GM18858 (cell line): ENCODE results near the gene HSD17B12.
"Not testable (repeated sequence)": the region's sequence is repeated elsewhere in the genome, so short reads cannot be mapped to it uniquely, and the experiment has no call there.

Experiments used
- ATAC-seq: cut with Tn5 transposase; IDR thresholded peaks from one replicate; pipeline ENCODE4 v1.9.1; 2021; ENCODE audit not compliant: unreplicated experiment

Gene HSD17B12

DNA sequence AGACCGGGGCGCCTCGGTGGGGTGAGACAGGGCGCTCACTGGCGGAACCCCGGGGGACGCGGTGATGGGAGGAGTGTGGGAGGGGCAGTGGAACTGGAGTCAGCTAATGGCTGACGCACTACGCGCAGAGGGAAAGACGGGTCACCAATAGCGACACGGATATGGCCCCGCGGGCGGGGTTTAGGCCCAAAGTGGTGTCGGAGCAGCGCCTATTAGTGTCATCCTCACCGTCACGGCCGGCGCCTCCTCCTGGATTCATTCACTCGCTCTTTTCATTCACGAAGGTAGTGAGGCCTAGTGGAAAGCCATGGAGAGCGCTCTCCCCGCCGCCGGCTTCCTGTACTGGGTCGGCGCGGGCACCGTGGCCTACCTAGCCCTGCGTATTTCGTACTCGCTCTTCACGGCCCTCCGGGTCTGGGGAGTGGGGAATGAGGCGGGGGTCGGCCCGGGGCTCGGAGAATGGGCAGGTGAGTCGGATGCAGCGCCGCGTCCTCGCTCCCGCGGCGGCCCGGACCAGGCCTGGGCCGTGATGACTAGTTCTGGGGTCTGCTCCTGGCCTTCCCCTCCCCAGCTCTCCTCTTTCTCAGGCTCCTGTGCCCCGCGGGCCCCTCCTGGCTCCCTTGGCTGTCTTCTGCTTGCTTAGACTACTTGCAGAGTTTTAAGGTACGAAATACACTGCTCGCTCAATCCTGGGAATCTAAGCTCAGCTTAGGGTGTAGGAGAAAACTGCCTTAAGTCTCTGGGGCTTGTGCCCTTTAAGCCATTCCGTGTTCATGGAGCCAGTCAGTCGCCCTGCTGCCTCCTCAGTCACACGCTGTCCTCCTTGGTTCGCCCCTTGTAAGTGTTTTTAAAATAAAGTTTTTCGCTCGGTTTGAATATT, at the start of gene HSD17B12:
Gene HSD17B12, plus strand, starts transcription at position 218 of the 880 bp plus-strand sequence. Its CDS starts 90 bp downstream, at position 308.
- peak; percentile 98 for ATAC-seq

DNA sequence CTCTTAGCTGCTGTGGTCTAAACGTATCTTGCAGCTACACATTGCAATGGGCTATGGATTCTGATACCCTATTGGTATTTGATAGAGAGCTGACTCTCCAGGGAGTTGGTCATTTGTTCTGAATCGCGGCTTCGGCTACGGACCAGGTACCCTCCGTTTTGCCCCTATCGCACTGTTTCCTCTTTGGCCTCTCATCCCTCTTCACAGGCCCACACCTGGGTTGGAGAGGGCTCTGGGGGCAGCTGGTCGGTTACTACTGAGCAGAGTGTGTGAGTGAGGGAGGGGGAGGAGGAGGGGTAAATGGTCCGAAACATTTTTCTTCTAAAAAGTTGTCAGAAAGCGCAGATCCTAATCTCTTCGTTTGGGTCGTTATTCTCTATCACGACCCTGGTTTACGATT, 48.8 kb upstream of the HSD17B12 start:
- no peak for ATAC-seq

DNA sequence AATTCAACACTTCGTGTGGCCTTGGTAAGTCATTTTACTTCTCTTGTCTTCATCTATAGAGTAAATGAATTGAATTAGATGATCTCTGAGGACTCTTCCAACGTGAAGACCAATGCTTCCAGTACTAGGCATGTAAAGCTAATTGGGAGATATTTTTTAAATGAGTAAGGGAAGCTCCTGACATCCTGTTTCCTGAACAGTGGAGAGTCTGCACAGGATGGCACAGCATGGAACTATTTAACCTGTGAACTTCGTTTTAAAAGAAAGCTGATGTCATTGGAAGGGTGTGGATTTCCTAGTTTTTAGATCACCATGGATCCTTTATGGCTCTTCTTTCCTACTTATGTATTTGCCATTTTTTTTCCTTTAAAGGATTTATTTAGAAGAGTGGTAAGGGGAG, 48.4 kb upstream of the HSD17B12 start:
- no peak for ATAC-seq

DNA sequence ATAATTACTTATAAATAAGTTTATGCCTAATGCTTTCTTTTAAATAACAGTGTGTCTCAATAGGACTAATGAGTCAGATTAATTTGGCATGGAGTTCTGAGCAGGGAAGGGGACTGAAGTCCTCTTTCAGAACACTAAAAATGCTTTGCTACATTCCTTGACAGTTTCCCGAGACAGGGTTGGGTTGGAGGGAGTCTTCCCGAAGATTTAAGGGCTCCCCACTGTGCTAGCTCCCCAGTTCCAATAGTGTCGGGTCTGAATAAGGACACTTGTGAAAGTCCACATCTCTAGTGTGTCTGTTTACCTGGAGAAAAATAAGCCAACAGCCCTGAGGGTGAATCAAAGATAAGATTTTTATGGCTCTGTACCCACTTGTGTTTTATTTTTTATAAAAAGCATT, 41.8 kb upstream of the HSD17B12 start:
- no peak for ATAC-seq

DNA sequence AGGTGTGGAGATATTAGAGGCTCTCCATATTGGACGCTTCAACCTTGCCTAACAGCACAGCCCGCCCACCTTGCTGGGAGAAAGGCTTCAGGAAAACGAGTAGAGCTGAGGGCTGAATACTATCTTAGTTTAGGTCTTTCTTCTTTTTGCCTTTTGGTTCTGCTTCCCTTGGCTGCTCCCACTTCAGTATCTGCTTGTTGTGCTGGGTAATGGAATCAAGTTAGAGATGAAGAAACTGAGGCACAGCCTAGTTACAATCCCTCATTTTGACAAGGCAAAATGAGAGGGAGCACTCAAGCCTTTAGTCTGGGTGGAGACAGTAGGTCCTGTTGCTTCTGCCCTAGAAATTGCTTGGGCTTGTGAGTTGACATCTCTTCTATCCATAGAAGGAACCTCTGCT, 41.3 kb upstream of the HSD17B12 start:
- ATAC-seq = no peak

DNA sequence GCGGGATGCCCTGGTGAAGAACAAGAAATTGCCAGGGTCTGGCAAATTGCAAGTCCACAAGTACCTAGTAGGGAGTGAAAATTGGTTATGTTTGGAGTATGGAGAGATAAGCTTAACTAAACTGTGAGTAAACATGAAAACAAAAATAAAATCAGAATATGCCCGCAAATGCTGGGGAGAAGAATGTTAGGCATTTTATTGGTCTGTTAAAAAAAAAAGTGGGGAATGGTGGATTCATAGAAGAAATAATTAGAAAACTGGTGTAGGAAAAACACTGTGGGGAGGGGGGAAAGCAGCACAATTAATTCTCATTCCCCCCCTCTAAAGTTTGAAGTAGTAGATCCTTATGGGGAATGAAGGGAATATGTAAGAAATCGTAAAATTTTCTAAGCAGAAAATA, 40.6 kb upstream of the HSD17B12 start:
- ATAC-seq = no peak

DNA sequence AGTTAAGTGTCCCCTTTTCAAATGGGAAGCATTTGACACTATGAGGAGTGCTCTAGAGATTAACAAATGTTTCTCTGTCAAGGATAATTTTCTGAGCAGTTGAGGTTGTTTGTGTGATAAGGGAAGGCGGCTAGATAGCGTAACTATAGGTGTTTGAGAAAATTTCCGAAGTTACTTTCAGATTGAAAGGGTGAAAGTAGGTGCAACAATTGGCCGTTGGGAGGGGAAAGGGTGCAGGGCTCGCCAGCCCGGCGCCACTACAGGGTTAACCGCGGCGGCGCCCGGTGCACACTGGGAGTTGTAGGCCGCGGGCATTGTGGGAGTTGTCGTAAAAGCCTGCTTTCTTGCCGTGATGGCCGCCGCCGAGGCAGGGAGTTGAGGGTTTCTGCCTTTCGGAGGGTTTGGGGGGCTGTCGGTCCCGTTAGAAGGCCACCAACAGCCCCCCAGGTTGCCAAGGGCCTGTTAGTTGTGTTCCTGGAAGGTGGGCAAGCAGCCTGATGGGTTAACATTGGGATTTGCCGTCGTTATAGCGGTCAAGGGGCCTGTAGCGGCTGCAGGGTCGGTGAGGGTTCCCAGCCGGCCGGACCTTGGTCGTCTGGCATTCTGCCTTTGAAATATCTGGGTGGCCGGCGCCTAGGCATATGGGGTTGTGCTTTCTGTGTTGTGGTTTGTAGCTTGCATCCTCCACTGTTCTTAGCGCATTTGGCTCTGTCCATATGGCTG, 36.5 kb upstream of the HSD17B12 start:
- ATAC-seq = peak; percentile 98

DNA sequence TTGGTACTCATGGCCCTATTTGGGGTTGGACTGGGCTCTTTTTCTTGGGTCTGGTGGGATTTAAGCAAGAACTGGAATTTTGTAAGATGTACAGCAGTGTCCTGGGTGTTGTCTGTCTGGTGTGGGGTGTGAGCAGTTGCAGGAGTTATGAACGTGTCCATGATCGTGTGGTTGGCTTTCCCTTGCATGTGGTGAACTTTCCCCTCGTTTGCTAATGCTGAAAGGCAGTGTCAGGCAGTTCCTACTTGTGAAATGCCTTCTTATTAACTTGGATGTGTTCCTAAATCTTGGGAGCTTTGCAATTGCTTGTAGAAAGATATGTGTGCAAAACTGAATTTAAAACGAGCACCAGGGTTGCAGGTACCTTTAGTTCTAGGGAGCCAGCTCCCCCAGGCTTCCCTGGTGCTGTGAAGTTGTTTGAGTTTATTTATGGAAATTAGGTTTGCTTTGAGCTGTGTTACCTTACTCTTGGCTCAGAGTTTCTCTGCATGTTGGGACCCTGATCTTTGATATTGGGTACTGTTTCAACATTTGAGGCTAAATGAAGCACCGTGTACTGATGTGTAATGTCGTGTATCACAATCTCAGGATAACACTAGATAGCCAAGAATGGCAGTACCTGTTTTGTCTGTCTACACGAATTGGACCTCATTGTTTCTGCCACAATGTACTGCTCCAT, 35.8 kb upstream of the HSD17B12 start:
- no peak for ATAC-seq

DNA sequence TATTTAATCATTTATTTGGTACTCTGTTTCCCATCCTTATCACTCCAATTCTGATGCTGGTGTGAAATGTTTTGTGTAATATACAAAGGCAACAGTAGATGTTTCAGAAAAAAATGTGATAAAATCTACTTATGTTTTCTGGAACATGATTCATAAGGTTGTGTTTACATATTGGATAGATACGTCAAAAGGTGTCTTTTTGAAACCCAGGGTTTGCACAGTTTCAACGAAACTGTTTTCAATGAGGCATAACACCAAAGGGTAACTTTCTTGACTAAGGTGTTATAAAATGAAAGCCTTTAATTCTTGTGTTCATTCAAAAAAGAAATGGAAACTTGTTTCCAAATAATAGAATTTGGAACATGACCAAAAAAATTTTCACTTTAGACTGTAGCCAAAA, 33.8 kb upstream of the HSD17B12 start:
- ATAC-seq = no peak

DNA sequence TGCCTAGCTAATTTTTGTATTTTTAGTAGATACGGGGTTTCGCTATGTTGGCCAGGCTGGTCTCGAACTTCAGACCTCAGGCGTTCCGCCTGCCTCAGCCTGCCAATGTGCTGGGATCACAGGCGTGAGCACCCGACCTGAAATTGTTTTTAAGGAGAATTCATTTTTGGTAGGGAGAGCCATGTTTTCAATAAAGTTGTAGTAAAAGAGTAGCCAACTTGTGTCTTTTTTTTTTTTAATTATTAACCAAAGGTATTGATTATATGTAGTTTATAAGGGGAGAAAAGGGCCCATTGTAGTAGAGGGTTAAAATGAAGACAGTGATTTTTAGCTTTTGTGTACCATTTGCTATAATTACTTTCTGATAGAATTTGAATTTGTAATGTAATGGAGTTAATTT, 31.6 kb upstream of the HSD17B12 start:
- no peak for ATAC-seq

DNA sequence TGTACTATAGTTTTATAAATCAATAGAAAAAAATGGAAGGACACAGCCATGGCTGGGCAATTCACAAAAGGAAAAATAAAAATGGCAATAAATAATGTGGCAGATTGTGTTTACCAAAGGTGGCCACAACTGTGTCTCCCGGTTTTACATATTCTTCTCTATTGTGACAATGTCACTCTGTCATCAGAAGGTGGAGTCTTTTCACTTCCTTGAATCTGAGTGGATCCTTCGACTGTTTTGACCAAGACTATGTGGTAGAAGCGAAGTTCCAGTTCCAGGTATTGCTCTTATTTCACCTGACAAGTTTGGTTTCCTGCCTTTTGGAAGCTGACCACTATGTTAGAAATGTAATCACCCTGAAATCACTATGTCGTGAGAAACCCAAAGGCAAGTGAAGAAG, 31.0 kb upstream of the HSD17B12 start:
- no peak for ATAC-seq

DNA sequence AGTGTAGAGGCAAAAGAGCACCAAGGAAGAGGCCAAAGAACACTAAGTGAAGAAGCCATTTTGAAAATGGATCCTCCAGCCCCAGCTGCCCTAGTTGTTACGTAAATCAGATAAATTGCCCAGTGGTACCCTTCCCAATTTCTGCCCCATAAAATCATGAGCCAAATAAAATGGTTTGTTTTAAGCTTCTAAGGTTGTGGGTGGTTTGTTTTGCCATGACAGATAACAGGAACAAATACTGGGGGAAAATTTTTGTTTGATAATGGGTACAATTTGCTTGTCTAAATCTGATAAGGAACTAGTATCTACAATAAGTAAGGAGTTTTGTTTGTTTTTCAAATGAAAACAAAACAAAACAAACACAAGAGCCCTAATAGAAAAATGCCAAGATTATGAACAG, 30.6 kb upstream of the HSD17B12 start:
- ATAC-seq = no peak

DNA sequence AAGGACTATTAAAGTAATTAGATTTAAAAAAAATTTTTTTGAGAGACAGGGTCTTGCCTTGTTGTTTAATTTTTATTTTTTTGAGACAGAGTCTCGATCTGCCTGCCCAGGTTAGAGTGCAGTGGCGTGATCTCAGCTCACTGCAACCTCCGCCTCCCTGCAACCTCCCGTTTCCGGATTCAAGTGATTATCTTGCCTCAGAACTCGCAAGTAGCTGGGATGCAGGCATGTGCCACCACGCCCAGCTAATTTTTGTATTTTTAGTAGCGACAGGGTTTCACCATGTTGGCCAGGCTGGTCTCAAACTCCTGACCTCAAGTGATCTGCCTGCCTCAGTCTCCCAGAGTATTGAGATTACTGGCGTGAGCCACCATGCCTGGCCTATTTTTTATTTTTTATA, 17.5 kb upstream of the HSD17B12 start:
- ATAC-seq = not testable (repeated sequence)

DNA sequence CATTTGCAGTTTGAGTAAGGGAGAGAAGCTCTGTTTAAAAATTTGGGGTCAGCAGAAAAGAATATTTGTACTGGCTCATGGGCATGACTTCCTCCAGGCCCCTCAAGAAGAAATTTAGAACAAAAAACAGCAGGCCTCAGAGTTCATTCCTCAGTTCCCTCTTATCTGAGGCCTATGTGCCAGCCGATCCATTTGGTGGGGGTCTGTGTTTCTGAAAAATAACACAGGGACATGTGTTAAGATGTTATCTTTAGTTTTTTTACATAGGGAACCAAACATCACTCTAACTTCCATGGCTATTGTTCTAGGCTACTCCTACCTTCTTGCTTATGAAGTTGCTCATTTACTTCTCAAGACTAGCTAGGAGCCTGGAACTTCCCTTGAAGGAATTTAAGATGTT, 16.2 kb upstream of the HSD17B12 start:
- ATAC-seq = no peak

DNA sequence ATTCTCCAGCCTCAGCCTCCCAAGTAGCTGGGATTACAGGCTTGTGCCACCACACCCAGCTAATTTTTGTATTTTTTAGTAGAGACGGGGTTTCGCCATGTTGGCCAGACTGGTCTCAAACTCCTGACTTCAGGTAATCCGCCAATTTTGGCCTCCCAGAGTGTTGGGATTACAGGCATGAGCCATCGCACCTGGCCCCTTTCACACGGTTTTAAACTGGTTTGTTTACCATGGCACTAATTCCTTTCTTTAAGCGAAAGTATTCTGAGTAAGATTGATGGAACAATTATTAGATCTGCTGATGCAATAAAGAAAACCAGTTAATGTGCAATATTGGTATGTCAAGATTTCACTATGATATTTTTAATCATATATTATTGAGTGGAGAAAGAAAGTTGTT, 9.3 kb upstream of the HSD17B12 start:
- ATAC-seq = not testable (repeated sequence)

DNA sequence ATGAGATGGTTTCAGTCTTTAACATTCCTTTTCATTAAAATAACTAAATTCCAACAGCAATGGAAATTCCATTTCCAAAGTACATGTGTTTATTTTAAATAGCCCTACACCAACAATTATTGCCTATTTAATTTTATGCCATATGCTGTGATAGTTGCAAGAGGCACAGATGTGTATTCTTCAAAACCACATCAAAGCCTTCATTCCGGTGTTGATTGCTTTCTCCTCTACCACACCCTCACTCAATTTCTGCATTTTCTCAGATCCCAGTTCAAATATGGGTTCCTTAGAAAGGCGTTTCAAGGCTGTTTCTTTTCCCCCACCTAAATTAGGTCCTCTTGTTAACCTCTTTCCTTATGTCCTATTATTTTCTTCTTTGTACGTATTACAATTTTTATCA, 6.0 kb upstream of the HSD17B12 start:
- no peak for ATAC-seq

DNA sequence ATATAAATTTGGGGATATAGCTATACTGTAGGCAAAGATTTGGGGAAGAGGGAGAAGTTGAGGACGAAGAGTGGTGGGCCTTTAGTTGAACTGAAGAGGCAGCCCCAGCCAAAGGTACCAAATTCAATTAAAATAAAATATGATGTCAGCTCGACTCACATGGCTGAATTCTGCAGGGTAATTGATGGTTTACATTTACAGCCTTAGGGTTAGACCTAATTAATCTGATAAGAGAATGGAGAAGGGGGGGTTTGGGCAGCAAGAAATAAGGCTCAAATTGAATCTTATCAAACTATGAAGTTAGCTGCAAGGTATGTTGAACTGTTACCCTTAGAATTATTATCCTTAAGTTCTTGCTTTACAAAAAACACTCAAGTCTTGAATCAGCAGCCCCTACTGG, 3.6 kb upstream of the HSD17B12 start:
- no peak for ATAC-seq

DNA sequence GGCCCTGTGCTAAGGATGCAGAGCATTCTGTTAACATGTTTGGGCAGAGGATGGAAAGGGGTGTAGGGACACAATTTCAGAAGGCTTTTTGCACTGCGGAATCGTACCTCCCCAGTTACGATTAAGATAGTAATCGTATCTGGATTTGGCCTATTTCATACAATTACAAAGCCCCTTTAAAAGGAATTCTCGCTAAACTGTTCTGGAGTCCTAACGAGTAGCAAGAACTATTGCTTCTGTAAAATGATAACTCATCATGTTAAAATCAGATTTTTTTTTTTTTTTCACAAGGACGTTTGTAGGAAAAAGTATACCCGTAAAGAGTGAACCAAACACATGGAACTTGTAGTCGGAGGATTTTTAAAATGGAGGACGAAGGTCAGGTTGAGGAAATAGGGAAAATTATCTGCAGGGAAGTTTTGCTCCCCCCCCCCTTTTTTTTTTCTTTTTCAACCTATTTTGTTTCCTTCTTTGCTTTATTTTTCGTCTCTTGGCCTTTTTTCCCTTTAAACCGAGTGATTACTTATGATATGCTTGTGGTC, 934 bp downstream of the HSD17B12 start:
- no peak for ATAC-seq

DNA sequence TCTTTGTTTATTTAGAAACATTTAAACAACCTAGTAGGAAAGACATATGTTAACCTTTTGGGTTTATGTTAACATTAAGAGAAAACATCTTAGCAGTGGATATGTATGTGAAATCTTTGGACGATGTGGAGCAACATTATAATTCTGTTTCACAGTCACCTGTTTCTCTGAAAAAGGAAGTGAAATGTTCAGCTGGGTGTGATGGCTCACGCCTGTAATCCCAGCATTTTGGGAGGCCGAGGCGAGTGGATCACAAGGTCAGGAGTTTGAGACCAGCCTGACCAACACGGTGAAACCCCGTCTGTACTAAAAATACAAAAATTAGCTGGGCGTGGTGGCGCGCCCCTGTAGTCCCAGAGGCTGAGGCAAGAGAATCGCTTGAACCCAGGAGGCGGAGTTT, 1.5 kb downstream of the HSD17B12 start:
- not testable (repeated sequence) for ATAC-seq

DNA sequence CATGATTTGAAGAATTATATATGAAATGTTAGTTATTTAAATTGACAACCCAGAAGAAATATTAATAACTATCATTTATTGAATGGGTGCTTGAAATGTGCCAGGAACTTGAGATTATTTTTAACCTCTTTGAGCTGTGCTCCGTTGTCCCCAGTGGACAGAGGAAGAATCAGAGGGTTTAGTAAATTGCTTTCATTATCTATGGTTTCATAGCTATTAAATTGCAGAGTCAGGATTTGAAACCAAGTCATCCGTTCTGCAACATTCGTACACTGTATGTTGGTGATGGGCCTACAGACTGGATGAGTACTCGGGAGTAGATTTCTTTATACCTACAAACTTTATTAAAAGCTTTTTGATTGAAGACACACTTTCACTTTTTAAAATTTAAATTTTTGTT, 4.9 kb downstream of the HSD17B12 start:
- no peak for ATAC-seq

DNA sequence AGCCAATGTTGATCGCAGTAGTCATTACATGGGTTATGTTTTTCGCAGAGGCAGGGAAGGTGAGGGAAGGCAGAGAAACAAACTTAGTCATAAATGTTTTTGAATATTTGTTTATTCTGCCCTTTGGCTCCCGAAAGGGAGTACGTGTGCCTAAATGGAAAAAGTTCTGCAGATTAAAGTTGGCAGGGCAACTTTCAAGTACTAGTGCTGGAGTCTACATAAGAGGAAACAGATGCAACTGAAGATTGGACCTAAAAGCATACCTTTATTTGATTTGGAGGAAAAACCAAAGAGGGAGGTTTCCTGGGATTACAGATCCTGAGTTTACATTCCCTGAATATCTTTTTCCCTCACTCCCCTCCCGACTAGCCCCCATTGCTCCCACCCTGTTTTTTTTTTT, 5.7 kb downstream of the HSD17B12 start:
- ATAC-seq = no peak
